ENCODE measurements around the gene RGL4. TPM values are rescaled to one million over a fixed set of nuclear protein-coding genes. Genes with fewer than 3 reads are reported as not detected.

RGL4 gene
- total and polyA plus RNA-seq, 9 donors = 0.20 to 0.31 TPM; not detected in 7

DNA sequence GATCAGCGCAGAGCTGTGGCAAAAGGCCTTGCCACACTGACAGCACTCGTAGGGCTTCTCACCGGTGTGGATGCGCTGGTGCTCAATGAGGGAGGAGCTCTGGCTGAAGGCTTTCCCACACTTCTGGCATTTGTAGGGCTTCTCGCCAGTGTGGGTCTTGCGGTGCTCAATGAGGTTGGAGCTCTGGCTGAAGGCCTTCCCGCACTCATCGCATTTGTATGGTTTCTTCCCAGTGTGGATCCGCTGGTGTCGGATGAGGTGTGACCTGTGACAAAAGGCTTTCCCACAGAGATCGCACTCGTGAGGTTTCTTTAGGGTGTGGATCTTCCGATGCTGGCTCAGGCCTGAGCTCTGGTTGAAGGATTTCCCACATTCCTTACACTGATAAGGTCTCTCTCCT, 53.2 kb downstream of the RGL4 start:
- 90 to 91% (median 91%) methylated on average over 13 of the region's 13 CpGs for WGBS, 3 donors
- Histone ChIP-seq H3K4me1 (ENCODE audit: insufficient read depth) (peaks cover 11% of the 10 kb centered on the region), H3K36me3 (no peaks in the 10 kb centered on the region), H3K9me3 (no peaks in the 10 kb centered on the region), H3K4me3 (no peak overlapping the region), H3K27ac (peak overlapping the region in 1 of 2 donors; percentile 48), H3K27me3 (no peaks in the 10 kb centered on the region)
- intact Hi-C loops (cut with DNase I) = no loop called here
- TF ChIP-seq POLR2A (IDR thresholded peaks at IDR 0.05) (no peak), EP300 (IDR thresholded peaks at IDR 0.05) (no peak)
- TF ChIP-seq, protein P1, sequence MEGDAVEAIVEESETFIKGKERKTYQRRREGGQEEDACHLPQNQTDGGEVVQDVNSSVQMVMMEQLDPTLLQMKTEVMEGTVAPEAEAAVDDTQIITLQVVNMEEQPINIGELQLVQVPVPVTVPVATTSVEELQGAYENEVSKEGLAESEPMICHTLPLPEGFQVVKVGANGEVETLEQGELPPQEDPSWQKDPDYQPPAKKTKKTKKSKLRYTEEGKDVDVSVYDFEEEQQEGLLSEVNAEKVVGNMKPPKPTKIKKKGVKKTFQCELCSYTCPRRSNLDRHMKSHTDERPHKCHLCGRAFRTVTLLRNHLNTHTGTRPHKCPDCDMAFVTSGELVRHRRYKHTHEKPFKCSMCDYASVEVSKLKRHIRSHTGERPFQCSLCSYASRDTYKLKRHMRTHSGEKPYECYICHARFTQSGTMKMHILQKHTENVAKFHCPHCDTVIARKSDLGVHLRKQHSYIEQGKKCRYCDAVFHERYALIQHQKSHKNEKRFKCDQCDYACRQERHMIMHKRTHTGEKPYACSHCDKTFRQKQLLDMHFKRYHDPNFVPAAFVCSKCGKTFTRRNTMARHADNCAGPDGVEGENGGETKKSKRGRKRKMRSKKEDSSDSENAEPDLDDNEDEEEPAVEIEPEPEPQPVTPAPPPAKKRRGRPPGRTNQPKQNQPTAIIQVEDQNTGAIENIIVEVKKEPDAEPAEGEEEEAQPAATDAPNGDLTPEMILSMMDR (IDR thresholded peaks at IDR 0.05) = no peak
- DNase-seq = no peak

DNA sequence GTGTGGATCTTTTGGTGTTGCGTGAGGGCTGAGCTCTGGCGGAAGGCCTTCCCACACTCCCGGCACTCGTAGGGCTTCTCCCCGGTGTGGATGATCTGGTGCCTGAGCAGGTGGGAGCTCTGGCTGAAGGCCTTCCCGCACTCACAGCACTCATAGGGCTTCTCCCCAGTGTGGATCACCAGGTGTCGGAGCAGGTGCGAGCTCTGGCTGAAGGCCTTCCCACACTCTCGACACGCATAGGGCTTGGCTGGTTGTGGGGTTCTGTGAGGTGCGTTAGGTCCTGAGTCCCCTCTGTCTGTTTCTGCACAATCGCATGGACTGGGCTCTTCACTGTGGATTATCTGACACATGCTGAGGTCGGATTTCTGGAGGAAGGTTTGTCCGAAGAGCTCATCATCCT, 53.7 kb downstream of the RGL4 start:
- WGBS, 3 donors = 95 to 96% (median 96%) methylated on average over 14 of the region's 14 CpGs
- H3K4me1 ChIP-seq (ENCODE audit: insufficient read depth) = peaks cover 11% of the 10 kb centered on the region
- no peak for DNase-seq
- no peak for TF ChIP-seq POLR2A (IDR thresholded peaks at IDR 0.05)
- no peak for TF ChIP-seq EP300 (IDR thresholded peaks at IDR 0.05)
- TF ChIP-seq, protein P1 (IDR thresholded peaks at IDR 0.05) = no peak
- no peaks in the 10 kb centered on the region for H3K27me3 ChIP-seq
- H3K4me3 ChIP-seq = no peak overlapping the region
- intact Hi-C loops (cut with DNase I) = no loop called here
- no peaks in the 10 kb centered on the region for H3K9me3 ChIP-seq
- H3K27ac ChIP-seq = no peak overlapping the region
- H3K36me3 ChIP-seq = no peaks in the 10 kb centered on the region

DNA sequence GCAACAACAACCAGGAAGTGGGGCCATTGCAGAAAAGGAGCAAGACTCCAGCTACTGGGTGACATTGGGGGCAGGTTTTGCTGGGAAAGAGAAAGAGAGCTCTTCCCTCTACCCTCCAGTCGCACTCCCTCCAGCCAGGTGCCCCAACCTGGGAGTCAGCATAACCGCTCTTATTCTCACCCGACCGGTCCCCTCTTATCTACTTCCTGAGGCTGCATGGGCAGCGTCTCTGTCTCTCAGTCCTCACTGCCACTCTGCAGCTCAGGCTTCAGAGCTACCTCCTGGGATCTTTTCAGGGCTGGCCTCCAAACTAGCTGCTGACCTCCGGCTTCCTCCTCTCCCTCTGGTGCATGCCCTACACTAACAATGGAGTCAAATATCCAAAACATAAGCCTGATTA, 55.0 kb downstream of the RGL4 start:
- Histone ChIP-seq H3K4me1 (ENCODE audit: insufficient read depth) (peaks cover 15% of the 10 kb centered on the region), H3K9me3 (no peaks in the 10 kb centered on the region), H3K36me3 (no peaks in the 10 kb centered on the region), H3K27ac (no peak overlapping the region), H3K4me3 (no peak overlapping the region), H3K27me3 (no peaks in the 10 kb centered on the region)
- no peak for DNase-seq
- TF ChIP-seq EP300 (IDR thresholded peaks at IDR 0.05) (no peak), POLR2A (IDR thresholded peaks at IDR 0.05) (no peak)
- TF ChIP-seq, protein P1 (IDR thresholded peaks at IDR 0.05) = no peak
- WGBS, 3 donors = 57 to 79% (median 74%) methylated on average over 6 of the region's 6 CpGs
- intact Hi-C loops (cut with DNase I) = no loop called here

Other genes starting within 250 kb of the RGL4 start
- under 1 TPM in 1 of 7 donors, not detected in 6; 0.34 TPM for gene IGLL1, start 110.7 kb upstream of the RGL4 start, total RNA-seq
- not detected for gene IGLL1, start 110.7 kb upstream of the RGL4 start, polyA plus RNA-seq
- gene DRICH1, start 58.7 kb upstream of the RGL4 start, total RNA-seq = 1 to 10 TPM in 3 of 7 donors, under 1 TPM in 3, not detected in 1; 0.62 to 3.6 (median 1.0) TPM
- gene DRICH1, start 58.7 kb upstream of the RGL4 start, polyA plus RNA-seq = under 1 TPM; 0.32 to 0.35 TPM
- gene ZNF70, start 60.1 kb downstream of the RGL4 start, total RNA-seq = 10 to 100 TPM in 5 of 7 donors, 1 to 10 TPM in 2; 4.8 to 21.6 (median 17.8) TPM
- 1 to 10 TPM; 3.8 to 6.4 TPM for gene ZNF70, start 60.1 kb downstream of the RGL4 start, polyA plus RNA-seq
- gene VPREB3, start 63.4 kb downstream of the RGL4 start, total RNA-seq = 1 to 10 TPM in 1 of 7 donors, not detected in 6; 2.8 TPM
- not detected for gene VPREB3, start 63.4 kb downstream of the RGL4 start, polyA plus RNA-seq
- gene C22orf15, start 72.0 kb downstream of the RGL4 start, total RNA-seq = 1 to 10 TPM in 4 of 7 donors, under 1 TPM in 3; 0.48 to 6.5 (median 1.1) TPM
- gene C22orf15, start 72.0 kb downstream of the RGL4 start, polyA plus RNA-seq = under 1 TPM; 0.28 to 0.77 TPM
- gene CHCHD10, start 77.0 kb downstream of the RGL4 start, total RNA-seq = 10 to 100 TPM in 6 of 7 donors, 1 to 10 TPM in 1; 2.7 to 40.5 (median 22.9) TPM
- 10 to 100 TPM; 17.6 to 20.1 TPM for gene CHCHD10, start 77.0 kb downstream of the RGL4 start, polyA plus RNA-seq
- 10 to 100 TPM in 4 of 7 donors, 1 to 10 TPM in 3; 1.4 to 59.7 (median 12.1) TPM for gene MMP11, start 81.8 kb downstream of the RGL4 start, total RNA-seq
- 10 to 100 TPM in 1 of 2 donors, 1 to 10 TPM in 1; 1.4 to 11.4 TPM for gene MMP11, start 81.8 kb downstream of the RGL4 start, polyA plus RNA-seq
- gene SMARCB1, start 96.0 kb downstream of the RGL4 start, total RNA-seq = 100 to 1,000 TPM in 1 of 7 donors, 10 to 100 TPM in 6; 47.1 to 107 (median 87.3) TPM
- gene SMARCB1, start 96.0 kb downstream of the RGL4 start, polyA plus RNA-seq = 10 to 100 TPM; 75.4 to 87.0 TPM
- 1 to 10 TPM in 5 of 7 donors, under 1 TPM in 2; 0.76 to 3.9 (median 2.0) TPM for gene DERL3, start 148.0 kb downstream of the RGL4 start, total RNA-seq
- gene DERL3, start 148.0 kb downstream of the RGL4 start, polyA plus RNA-seq = 1 to 10 TPM in 1 of 2 donors, under 1 TPM in 1; 0.45 to 1.5 TPM
- gene SLC2A11, start 166.9 kb downstream of the RGL4 start, total RNA-seq = 10 to 100 TPM; 14.2 to 25.3 (median 17.2) TPM
- gene SLC2A11, start 166.9 kb downstream of the RGL4 start, polyA plus RNA-seq = 10 to 100 TPM; 13.7 to 15.0 TPM
- gene MIF, start 203.4 kb downstream of the RGL4 start, total RNA-seq = 100 to 1,000 TPM; 194 to 426 (median 362) TPM
- 100 to 1,000 TPM in 1 of 2 donors, 1 to 10 TPM in 1; 1.1 to 289 TPM for gene MIF, start 203.4 kb downstream of the RGL4 start, polyA plus RNA-seq

All from ovary (tissue), 9 donors.